Testis (tissue), 2 donors: ENCODE results near the gene SPINK2.

ENCODE experiments used
- POLR2A ChIP-seq: fragments of 450-650 bp; IDR thresholded peaks from one replicate; pipeline ENCODE4 v1.6.1; 2017; ENCODE audit warnings: antibody characterized with exemption, mild to moderate bottlenecking, moderate library complexity
- TF ChIP-seq, protein P1 (sequence below), 3 experiments: fragments of 450-650 bp in 2 of 3; fragments of 200-600 bp in 1 of 3; sonication (generic) in 1 of 3; IDR thresholded peaks; one replicate each; pipeline ENCODE4 v1.5.1; 2016 to 2019; ENCODE audit warnings: antibody characterized with exemption in 3 of 3, mild to moderate bottlenecking in 2 of 3, moderate library complexity in 1 of 3

DNA sequence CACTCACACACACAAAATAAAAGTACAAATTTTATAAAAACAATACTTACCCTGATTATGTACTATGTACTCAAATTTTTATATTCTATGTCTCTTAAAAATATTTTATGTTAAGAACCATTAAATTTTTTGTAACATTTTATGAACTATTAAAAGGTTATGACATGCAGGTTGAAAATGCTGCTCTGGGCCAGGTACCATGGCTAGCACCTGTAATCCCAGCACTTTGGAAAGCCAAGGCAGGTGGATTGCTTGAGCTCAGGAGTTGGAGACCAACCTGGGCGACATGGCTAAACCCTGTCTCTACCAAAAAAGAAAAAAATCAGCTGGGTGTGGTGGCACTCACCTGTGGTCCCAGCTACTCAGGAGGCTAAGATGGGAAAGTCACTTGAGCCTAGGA is 29.4 kb upstream of the SPINK2 start:
- TF ChIP-seq, protein P1, sequence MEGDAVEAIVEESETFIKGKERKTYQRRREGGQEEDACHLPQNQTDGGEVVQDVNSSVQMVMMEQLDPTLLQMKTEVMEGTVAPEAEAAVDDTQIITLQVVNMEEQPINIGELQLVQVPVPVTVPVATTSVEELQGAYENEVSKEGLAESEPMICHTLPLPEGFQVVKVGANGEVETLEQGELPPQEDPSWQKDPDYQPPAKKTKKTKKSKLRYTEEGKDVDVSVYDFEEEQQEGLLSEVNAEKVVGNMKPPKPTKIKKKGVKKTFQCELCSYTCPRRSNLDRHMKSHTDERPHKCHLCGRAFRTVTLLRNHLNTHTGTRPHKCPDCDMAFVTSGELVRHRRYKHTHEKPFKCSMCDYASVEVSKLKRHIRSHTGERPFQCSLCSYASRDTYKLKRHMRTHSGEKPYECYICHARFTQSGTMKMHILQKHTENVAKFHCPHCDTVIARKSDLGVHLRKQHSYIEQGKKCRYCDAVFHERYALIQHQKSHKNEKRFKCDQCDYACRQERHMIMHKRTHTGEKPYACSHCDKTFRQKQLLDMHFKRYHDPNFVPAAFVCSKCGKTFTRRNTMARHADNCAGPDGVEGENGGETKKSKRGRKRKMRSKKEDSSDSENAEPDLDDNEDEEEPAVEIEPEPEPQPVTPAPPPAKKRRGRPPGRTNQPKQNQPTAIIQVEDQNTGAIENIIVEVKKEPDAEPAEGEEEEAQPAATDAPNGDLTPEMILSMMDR (IDR thresholded peaks at IDR 0.05): no peak
- no peak for TF ChIP-seq POLR2A
